Neural progenitor cell (in vitro differentiated cells): Measurements from ENCODE around the gene TTYH2.

Source experiments
- EZH2 ChIP-seq: fragments of 200-600 bp; sonication (generic); IDR thresholded peaks from 2 replicates; pipeline ENCODE4 v1.6.1; 2017; ENCODE audit warnings: antibody characterized with exemption, mild to moderate bottlenecking, moderate library complexity
- TF ChIP-seq, protein P1 (sequence below): fragments of 200-600 bp; sonication (generic); IDR thresholded peaks from 2 replicates; pipeline ENCODE4 v1.5.1; 2017; ENCODE audit warnings: antibody characterized with exemption, mild to moderate bottlenecking

DNA sequence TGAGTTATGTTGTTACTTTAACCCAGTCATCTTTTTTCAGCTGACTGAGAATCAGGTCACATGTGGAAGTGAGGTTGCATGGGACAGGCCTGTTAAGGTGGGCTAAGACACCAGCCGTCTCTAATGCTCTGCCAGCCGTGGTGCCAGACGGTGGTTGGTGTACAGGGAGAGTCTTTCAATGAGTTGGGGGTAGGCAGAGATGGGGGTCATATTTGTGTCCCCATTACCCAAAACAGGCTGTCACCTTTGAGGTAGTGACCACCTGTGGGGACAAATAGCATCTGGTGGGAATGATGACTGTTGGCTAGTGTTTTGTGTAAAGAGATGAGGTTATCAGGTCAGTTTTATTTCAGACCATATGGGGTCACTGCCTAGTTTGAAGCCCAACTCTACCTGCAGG lies 8.1 kb upstream of the TTYH2 start:
- TF ChIP-seq, protein P1, sequence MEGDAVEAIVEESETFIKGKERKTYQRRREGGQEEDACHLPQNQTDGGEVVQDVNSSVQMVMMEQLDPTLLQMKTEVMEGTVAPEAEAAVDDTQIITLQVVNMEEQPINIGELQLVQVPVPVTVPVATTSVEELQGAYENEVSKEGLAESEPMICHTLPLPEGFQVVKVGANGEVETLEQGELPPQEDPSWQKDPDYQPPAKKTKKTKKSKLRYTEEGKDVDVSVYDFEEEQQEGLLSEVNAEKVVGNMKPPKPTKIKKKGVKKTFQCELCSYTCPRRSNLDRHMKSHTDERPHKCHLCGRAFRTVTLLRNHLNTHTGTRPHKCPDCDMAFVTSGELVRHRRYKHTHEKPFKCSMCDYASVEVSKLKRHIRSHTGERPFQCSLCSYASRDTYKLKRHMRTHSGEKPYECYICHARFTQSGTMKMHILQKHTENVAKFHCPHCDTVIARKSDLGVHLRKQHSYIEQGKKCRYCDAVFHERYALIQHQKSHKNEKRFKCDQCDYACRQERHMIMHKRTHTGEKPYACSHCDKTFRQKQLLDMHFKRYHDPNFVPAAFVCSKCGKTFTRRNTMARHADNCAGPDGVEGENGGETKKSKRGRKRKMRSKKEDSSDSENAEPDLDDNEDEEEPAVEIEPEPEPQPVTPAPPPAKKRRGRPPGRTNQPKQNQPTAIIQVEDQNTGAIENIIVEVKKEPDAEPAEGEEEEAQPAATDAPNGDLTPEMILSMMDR: no peak
- TF ChIP-seq EZH2: no peak
